T1000 (cell line): Measurements from ENCODE around the gene RASGEF1B.

Source experiments
- DNase-seq: peaks from one replicate; lab custom pipeline; 2025; ENCODE audit warnings: mixed read lengths; lab: John Stamatoyannopoulos, UW

RASGEF1B gene

GRCh38 chr4:81395239-81395638, 76.5 kb downstream of the RASGEF1B start:
- DNase-seq: no peak

- DNase-seq: no peak
Measured at GRCh38 chr4:81392164-81392563, 79.5 kb downstream of the RASGEF1B start.

- no peak for DNase-seq
Measured at GRCh38 chr4:81389720-81390119, 82.0 kb downstream of the RASGEF1B start.

- DNase-seq: no peak
Measured at GRCh38 chr4:81380437-81380836, 91.3 kb downstream of the RASGEF1B start.

- no peak for DNase-seq
Measured at GRCh38 chr4:81378386-81378785, 93.3 kb downstream of the RASGEF1B start.

- no peak for DNase-seq
Measured at GRCh38 chr4:81377191-81377590, 94.5 kb downstream of the RASGEF1B start.

GRCh38 chr4:81376720-81377119, 95.0 kb downstream of the RASGEF1B start:
- no peak for DNase-seq
